Stomach (tissue), 4 donors: ENCODE results near the gene DNAJA3.

ENCODE experiments used
- CTCF ChIP-seq, 7 experiments: fragments of 450-650 bp in 4 of 7; fragments of 200-600 bp in 3 of 7; sonication (generic) in 3 of 7; IDR thresholded peaks; one replicate each; pipeline ENCODE4 v1.5.1; 2016 to 2019; ENCODE audit warnings: antibody characterized with exemption in 7 of 7, control low read depth in 2 of 7, mild to moderate bottlenecking in 1 of 7
- POLR2AphosphoS5 ChIP-seq, 3 donors: sonication (generic); formaldehyde crosslinking; IDR thresholded peaks; one replicate each; pipeline ENCODE4 v1.6.1; 2016; ENCODE audit warnings: antibody characterized with exemption in 3 of 3

- TF ChIP-seq CTCF (IDR thresholded peaks at IDR 0.05) (no peak), POLR2AphosphoS5 (IDR thresholded peaks at IDR 0.05) (peak in 1 of 3 donors; percentile 10)
Observed at GRCh38 chr16:4498546-4499195, 73.0 kb downstream of the DNAJA3 start.
